HG03460 (cell line): ENCODE measurements around the gene MAN1C1.
"Not testable (repeated sequence)": the region's sequence is repeated elsewhere in the genome, so short reads cannot be mapped to it uniquely, and the experiment has no call there.

Source experiments
- ATAC-seq: cut with Tn5 transposase; IDR thresholded peaks from one replicate; pipeline ENCODE4 v1.9.1; 2021; ENCODE audit not compliant: unreplicated experiment

Gene MAN1C1

DNA sequence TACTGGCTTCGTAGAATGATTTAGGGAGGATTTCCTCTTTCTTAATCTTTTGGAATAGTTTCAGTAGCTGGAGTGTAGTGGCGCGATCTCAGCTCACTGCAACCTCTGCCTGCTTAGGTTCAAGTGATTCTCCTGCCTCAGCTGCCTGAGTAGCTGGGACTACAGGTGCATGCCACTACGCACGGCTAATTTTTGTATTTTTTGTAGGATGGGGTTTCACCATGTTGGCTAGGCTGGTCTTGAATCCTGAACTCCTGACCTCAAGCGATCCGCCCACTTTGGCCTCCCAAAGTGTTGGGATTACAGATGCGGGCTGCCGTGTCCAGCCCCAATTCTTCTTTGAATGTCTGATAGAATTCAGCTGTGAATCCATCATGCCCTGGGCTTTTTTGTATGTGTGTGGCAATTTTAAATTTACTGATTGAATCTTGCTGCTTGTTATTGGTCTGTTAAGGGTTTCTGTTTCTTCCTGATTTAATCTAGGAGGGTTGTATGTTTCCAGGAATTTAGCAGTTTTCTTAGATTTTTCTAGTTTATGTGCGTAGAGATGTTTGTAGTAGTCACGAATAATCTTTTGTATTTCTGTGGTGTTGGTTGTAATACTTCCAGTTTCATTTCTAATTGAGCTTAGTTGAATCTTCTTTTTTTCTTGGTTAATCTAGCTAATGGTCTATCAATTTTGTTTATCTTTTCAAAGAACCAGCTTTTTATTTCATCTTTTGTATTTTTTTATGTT, 15.3 kb downstream of the MAN1C1 start:
- ATAC-seq, result no peak

- no peak for ATAC-seq
These were observed 17.5 kb downstream of the MAN1C1 start for GRCh38 chr1:25634066-25634465.

DNA sequence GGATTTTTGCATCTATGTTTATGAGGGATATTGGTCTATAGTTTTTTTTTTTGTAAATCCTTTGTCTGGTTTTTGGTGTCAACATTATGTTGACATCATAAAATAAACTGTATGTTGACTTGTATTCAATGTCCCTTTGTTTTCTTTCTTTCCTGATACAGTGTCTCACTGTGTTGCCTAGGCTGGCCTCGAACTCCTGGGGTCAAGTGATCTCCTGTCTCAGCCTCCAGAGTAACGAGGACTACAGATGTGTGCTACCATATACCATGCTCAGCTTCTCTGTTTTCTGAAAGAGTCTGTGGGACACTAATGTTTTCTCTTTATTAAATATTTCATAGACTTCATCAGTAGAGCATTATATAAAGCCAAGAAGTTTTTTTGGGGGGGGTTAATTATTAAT, 18.3 kb downstream of the MAN1C1 start:
- ATAC-seq, result no peak

GRCh38 chr1:25636141-25636540, 19.6 kb downstream of the MAN1C1 start:
- not testable (repeated sequence) for ATAC-seq

- no peak for ATAC-seq
These were observed 24.2 kb downstream of the MAN1C1 start for GRCh38 chr1:25640646-25641328.

DNA sequence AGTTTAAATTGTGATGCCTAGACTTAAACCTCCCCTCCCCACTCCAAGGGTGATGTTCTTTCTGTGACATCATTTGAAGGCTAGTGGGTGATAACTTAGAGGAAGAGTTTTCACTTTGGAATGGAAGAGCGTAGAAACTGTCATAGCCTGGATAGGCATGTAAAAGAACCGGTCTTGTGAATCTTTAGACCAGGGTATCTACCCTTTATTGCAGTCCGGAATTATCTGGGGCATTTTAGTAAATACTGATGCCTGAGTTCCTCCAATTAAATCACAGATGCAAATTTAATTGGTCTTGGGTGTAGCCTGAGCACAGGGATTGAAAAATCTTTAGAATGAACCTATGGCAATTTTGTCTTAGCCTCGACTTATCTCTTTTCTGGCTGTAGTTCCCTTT, 24.7 kb downstream of the MAN1C1 start:
- no peak for ATAC-seq

DNA sequence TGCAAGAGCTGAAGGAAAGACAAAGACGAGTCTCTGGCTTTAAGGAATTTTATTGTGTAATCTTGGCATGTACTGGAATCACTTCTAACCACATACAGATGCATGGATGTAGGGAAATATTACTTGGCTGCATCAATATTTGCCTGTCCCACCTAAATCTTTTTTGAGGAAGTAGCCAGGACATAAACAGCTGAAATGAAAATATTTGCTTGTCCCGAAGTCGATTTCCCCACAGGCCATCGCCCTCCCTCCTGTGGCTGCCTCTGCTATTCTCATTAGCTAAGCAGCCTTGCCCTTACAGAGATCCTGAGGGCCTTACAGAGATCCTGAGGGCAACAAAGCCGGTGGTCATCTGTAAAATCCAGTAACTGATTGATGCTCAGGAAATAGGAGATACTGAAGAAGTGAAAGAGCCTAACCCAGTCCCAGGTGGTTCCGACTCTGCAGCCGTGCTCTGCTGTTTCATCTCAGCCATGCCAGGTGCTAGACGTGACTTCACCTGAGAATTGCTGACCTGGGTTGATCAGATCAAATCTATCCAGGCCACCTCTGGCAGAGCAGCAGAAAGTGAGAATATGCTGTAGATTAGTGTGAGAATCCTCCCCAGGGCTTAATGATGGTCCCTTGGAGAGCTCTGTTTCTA, 25.5 kb downstream of the MAN1C1 start:
- ATAC-seq, result no peak

DNA sequence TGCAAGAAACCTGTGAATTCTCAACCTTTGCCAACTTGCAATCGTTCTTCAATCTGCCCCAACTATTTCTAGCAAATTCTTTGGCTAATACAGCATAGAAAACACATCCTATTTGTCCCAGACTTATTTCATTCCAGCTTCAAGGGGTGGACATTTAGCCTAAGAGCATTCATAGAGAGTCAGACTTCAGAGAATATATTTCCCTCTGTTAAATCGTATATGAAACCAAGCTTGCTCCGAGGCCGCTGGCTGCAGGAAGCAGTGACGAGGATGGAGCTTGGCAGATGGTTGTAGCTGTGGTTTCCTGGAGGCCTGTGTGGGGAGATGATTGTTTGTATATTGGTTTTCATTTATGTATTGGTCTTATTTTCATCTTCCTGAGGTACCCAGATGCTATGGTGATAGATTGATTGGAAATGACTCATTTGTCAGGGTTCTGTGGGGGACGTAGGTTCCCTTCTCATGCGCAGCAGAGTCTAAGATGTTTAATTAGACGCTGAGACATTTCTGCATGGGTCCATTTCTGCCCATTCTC, 26.1 kb downstream of the MAN1C1 start:
- ATAC-seq, result peak; percentile 61

- no peak for ATAC-seq
These were observed 27.3 kb downstream of the MAN1C1 start for GRCh38 chr1:25643929-25644328.

DNA sequence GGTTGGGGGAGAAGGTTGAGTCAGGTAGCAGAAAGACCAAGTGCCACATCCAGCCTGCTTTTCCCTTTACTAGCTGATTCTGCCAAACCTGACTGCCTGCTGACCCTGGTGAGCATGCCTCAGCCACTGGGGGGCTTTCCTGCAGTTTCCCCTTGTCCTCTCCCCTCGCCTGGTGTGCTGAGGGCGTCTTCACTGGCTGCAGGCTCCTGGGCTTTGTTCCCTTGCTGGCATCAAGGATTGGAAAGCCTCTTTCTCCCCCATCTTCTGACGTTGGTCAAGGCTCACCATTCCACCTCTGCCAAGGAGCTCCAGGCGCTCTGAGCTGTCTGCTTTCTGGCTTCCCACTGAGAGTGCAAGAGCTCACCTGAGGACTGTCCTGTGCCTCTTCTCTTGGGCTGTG, 28.4 kb downstream of the MAN1C1 start:
- no peak for ATAC-seq

GRCh38 chr1:25645637-25646400, 29.2 kb downstream of the MAN1C1 start:
- no peak for ATAC-seq

DNA sequence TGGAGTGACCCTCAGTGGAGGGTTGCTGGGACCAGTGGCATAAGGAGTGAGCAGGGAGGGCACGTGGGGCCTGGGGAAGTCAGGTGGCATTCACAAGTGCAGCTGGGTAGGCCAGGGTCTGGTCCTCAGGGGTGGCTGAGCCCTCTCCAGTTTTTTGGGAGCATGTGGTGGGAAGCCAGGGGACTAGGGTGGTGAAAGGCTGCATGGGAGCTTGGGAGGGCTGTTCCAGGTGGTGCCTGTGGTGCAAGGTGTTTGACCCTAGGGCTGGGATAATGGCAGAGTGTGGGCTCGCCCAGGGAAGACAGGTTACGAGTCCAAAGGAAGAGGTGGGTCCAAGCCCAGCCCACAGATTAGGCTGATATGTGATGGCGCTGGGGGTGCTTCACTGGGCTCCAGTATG, 30.5 kb downstream of the MAN1C1 start:
- no peak for ATAC-seq

DNA sequence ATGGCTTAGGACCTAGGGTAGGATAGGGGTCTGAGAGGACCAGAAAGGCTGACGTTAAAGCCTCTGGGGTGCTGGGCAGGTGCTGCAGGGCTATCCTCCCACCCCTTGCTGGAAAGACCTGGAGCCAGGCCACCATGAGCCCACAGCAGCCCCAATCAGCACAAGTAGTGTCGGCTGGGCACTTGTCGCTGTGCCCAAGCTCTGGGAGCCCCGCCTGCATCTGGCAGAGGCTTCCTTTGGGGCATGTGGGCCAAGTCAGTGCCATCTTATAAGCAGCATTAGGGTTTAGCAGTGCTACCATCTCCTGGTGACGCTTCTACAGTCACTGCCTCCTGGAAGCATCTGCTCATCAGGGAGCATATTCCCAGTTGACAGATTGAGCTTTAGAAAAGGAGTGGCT, 31.3 kb downstream of the MAN1C1 start:
- no peak for ATAC-seq

DNA sequence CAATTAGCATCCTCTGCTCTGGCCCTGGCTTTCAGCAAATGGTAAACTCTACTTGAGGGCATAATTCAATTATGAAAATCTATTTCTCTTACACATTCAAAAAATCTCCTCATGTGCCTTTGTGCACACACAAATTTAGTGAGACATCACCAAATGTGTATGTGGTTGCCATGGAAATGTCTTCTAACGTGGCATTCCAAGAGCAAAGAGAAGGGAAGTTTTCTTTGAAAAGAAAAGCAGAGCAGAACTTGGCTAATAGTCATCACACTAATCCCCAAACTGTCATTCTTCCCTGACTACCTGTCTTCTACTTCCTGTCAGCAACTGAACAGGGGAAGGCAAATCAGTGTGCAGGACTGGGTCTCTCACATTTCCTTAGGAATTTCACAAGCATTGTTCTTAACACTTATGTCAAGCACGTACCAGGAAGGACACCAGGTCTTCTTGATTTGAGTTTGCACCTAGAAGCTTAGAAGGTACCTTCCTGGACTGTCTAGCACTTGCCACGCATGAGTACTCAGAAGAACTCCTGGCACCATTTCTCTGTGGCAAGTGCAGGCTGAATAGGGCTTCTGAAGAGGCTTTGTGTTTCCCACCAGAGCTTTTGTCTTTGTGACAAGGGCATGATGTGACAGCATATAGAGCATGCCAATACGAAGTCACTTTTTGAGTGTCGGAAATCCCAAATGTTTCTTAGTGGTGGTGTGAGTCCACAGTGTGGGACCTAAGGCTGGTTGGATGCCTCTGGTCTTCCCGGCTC, 32.3 kb downstream of the MAN1C1 start:
- ATAC-seq, result no peak

- ATAC-seq, result no peak
These were observed 33.1 kb downstream of the MAN1C1 start for GRCh38 chr1:25649505-25650288.

GRCh38 chr1:25650289-25650576, 33.6 kb downstream of the MAN1C1 start:
- no peak for ATAC-seq

- ATAC-seq, result no peak
These were observed 34.5 kb downstream of the MAN1C1 start for GRCh38 chr1:25651036-25651640.

DNA sequence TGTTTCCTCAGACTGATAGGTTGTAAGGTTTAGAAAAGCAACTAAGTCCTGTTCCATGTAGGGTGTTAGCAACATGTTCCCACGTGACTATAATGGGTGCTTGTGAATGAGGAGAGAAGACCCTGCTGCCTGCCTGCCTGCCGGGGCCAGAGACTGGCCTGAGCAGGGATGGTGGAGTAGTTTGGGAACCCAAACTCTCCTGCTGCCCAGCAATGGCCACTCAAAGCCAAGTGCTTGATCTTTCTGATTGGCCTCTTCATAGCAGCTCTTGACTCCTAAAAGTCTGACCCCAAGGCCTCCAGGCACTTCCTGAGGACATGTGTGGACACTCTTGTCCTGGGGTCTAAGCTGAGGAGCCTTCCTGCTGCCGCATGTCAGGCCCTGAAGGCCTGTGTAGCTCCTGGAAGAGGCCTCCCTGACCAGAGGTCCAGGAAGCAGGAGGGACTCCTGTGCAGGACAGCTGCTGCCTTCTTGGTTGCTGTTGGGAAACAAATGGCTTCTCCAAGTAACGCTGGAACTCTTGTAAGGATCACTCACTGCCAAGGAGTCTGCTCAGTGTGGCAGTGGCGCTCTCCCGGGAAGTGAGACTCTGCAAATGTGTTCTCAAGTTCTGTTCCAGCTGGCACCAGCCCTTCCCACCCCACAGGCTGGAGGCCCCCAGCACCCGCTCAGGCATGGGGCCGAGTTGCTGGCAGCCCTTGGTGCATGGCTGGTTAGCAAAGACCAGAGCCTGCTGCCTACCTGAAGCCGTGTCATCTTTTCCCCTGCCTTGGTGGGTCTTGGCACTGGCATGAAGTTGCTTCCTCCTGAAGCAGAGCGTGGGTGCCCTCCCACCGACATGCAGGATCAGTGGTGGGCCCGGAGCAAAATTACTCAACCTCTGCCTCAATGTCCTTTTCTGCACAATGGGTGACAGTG, 35.5 kb downstream of the MAN1C1 start:
- no peak for ATAC-seq
